NCI-H1694 (cell line): ENCODE results near the gene MGRN1.

Source experiments
- DNase-seq: peaks from one replicate; lab custom pipeline; 2025; lab: John Stamatoyannopoulos, UW

The MGRN1 gene

DNA sequence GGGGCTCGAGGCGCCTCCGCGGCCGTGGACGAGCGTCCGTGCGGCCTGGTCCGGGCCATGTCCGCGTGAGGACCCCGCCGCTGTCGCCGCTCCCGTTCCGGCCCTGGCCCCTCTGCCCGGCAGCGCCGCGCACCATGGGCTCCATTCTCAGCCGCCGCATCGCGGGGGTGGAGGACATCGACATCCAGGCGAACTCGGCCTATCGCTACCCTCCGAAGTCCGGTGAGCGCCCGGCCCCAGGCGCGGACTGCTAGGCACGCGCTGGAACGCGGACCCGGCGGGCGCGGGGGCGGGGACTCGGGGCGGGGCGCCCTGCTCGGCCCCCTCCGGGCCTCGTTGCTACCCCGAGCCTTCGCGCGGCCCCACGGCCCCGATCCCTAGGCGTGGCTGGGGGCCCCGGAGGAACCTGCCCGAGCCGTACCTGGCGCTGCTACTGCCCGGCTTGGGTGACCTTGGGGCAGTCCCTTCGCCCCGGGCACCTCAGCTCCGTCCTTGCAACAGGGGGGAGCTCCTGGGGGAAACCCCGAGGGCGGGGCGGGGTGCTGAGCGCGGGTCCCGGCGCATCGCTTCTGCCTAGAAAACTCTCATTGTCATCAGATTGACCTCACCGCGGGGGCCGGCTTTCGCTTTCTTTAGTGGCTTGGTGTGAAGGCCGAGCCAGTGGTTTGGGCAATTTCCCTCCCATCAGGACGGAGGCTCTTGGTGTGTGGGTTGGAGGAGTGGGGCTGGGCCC lies 367 bp downstream of the MGRN1 start:
- no peak for DNase-seq

DNA sequence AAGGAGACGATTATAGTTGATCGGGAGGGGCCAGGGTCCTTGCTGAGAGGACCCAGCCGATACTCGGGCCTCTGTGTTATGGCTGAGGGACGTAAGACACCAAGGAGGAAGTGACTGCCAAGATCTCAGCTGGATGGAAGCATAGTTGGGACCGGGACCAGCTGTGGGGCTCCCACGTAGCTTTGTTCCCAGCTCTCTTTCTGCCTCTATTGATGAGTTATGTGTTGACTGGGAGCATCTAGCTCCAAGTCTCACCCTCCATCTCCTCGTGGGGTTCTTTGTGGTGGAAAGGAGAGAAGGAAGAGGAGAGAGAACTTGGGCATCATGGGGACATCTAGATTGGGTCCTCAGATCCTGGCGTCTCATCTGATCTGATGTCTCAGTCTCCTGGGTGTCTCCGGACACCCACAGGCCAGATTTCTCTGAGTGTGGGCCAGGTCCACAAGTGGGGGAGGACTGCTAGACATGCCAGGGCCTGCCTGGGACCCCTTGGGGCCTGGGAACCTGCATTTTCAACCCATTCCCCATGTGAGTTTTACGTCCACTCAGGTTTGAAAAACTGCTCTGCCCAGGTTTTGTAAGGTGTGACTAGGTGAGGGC lies 1.0 kb downstream of the MGRN1 start:
- no peak for DNase-seq

DNA sequence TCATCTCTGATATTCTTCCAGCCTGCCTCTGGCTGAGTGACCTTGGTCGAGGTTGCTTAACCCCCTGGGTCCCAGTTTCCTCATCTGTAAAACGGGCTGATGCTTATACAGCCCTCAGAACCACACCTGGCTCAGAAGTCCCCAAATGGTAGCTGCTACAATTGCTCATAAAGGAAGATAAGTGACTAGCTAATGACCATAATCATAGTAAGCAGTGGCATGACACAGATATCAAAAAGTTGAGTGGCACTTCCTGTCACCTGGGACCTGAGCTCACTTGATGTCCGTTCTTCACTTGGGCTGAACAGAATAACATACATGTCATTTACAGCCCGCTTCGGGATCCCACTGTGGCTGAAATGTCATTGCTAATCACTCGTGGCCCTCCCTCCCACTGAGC lies 1.8 kb downstream of the MGRN1 start:
- DNase-seq, result no peak

DNA sequence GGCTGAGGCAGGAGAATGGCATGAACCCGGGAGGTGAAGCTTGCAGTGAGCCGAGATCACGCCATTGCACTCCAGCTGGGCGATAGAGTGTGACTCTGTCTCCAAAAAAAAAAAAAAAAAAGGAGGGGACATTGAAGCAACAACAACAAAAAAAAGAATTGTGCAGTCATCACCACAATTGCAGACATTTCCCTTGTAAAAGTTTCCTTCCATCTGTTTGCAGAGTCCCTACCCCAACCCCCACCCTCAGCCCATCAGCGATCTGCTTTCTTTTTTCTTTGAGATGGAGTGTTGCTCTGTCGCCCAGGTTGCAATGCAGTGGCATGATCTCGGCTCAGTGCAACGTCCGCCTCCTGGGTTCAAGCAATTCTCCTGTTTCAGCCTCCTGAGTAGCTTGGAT lies 3.7 kb downstream of the MGRN1 start:
- no peak for DNase-seq

DNA sequence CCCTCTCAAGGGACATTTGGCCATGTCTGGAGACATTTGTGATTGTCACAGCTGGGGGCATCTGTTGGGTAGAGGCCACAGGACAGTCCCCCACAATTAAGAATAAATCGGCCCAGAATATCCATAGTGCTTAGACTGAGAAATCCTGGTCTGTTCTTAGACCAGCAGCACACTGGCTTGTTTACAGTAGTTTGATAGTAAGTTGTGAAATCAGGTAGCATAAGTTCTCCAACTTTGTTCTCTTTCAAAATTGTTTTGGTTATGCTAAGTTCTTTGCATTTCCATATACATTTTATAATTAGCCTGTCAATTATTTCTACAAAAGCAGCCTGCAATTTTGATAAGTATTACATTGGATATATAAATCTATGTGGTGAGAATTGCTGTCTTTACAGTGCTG lies 6.8 kb downstream of the MGRN1 start:
- no peak for DNase-seq

DNA sequence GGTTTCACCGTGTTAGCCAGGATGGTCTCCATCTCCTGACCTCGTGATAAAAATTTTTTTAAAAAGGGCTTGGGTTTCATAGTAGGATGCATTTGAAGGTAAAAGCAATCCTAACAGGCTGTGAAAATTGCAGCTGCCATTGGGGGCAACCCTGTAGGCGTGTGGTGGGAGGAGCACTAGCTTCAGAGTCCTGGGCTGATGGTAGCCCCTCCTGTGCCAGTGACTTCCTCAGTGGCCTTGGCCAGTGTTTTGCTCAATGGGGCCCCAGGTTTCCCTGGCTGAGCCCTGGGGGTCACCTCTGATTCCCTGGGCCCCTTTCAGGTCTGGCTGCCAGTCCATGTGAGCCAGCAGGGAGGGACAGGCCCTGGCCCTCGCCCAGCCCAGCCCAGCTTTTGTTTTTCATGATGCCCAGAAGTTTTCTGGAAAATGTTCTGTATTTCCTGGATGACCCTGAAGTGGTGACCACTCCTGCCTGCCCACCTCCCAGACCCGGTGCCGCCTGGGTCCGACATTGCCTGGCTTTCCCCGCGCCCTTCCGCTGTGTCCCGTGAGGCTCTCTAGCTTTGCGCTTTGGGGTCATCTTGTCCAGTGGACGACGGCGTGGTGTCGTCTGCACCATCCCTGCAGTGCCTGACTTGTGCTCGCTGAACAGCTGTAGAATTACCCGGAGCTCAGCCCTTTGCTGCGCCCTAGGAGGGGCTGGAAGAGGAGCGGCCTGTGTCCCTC lies 9.4 kb downstream of the MGRN1 start:
- no peak for DNase-seq

DNA sequence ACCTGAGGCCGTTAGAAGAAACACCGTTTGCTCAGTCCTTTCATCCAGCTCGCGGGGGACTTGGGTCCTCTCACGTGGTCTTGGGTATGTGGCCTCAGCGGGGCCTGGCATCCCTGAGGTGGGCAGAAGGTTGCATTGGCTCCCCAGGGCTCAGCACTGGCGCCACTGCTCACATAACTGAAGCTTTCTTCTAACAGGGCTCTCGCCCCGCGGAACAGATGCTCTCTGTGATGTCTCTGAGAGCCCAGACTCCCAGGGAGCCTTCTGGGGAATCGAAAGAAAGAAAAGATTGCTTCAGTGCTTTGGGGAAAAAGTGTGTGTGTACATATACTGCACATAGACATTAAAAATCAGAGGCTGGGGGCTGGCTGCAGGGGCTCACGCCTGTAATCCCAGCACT lies 10.1 kb downstream of the MGRN1 start:
- no peak for DNase-seq

DNA sequence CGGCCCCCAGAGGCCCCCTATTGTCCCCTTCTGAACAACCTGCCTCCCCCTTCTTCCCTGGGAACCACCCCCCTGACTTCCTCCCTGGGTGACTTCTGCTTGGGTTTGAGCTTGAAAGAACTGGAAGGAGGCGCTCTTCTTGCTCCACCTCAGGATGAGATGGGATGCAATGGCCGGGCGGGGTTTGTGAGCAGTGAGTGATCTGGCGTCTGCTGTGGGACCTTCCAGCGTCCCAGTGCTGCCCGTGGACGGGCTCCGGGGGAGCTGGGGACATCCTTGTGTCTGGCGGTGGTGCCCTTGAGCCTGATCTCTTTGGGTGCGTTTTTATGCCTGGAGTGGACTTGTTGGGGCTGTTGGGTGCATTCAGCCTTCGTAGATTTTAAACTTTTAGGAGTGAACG lies 11.6 kb downstream of the MGRN1 start:
- DNase-seq, result no peak

DNA sequence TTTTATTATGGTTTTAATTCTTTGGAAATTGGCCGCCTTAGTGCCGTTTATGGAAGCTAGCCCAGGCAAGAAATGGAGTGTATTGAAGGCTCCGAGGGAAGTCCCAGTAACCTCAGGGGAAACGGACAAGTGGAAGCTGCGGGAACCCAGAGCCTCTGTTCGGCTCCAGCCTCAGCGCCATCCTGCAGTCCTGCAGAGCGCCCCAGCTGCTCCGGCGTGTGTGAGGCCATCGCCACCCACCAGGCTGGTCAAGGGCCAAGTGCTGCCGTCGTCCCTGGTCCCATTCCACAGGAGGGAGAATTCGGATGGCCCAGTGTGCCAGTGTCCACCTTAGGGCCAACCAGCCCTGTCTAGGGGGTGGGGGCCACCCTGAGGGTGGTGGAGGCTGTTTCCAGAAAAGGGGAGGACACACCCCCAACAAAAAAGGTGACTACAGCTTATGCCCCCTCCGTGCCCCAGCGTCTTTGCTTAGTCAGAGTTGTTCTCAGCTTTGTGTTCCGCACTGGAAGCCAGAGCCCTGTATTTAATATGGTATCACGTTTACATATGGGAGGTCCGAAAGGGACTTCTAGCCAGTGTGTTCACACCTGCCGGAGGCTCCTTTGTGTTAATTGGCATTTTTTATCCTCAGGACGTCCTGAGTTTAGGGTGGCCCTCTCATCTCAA lies 13.0 kb downstream of the MGRN1 start:
- no peak for DNase-seq

DNA sequence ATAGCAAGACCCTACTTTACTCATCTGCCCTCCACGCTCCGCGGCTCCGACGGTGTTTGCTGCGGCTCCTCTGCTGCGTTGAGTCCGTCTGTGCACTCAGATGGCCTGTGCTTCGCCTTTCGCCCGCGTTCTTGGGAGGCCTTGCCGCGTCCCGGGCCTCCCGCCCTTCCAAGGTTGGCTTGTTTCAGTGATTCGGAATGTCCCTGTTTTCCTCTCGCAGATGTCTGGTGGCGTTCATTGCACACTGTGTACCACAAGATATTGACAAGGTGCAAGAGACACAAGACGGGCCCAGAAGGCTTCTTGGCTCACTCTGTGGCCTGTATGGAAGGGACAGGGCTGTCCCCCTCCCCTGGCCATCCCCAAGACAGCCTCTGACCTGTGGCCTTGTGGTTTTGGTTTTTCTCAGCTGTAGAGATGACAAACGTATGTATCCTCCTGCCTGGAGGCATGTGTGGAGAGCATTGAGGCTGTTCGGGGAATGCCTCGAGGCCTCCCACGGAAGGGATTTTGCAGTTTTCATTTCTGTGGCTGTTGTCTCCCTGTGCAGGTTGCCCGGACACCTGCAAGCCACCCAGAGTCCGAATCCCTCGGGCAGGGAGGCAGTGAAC lies 15.4 kb downstream of the MGRN1 start:
- DNase-seq, result no peak

DNA sequence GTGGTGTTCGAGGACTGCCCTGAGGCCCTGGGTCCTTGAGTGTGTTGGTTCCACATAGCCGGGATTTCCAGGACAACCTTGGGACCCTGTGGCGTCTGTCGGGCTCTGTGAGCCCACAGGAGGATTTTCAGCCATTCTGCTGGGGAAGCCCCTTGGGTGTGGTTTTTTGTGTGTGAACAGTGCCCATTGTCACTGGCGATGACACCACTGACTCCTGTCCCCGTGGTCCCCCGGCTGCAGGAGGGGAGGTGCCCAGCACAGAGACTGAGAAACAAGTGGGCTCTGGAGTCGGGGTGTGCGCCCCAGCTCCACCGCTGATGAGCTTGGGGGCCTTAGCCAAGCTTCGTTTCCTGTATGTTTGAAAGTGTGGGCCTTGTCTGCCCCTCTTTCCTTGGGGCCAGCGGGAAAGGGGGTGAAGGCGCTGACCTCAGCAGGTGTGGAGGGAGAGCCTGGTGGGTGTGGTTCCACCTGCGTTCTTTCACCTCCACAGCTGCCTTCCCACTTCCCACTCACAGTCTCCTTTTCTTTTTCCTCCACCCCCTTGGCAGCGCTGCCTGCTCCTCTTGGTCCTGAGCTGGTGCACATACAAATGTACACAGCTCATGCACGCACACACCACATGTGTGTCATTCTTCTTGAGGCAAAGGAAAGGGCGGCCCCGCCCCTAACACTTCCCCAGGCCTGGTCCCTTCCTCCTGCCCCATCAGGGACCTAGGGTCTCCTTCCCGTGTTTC lies 16.1 kb downstream of the MGRN1 start:
- no peak for DNase-seq

DNA sequence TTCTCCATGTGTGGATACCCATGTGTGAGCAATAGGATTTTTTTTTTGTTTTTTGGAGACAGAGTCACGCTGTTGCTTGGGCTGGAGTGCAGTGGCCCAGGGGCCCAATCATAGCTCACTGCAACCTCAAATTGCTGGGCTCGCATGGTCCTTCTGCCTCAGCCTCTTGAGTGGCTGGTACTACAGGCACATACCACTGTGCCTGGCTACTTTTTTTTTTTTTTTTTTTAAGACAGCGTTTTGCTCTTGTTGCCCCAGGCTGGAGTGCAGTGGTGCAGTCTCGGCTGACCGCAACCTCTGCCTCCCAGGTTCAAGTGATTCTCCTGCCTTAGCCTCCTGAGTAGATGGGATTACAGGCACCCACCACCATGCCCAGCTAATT lies 16.7 kb downstream of the MGRN1 start:
- DNase-seq, result no peak

DNA sequence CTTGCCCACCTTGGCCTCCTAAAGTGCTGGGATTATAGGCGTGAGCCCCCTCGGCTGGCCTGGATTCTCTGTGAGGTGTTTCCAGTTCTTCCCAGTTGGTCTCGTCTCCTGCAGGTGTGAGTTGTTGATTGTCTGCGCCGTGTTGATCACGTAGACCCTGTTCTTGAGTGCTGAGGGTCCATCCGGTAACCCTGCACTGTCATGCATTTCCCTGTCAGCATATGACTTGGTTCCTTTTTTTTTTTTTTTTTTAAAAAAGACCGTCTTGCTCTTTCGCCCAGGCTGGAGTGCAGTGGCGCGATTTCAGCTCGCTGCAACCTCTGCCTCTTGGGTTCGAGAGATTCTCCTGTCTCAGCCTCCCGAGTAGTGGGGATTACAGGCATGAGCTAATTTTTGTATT lies 17.3 kb downstream of the MGRN1 start:
- DNase-seq, result no peak

DNA sequence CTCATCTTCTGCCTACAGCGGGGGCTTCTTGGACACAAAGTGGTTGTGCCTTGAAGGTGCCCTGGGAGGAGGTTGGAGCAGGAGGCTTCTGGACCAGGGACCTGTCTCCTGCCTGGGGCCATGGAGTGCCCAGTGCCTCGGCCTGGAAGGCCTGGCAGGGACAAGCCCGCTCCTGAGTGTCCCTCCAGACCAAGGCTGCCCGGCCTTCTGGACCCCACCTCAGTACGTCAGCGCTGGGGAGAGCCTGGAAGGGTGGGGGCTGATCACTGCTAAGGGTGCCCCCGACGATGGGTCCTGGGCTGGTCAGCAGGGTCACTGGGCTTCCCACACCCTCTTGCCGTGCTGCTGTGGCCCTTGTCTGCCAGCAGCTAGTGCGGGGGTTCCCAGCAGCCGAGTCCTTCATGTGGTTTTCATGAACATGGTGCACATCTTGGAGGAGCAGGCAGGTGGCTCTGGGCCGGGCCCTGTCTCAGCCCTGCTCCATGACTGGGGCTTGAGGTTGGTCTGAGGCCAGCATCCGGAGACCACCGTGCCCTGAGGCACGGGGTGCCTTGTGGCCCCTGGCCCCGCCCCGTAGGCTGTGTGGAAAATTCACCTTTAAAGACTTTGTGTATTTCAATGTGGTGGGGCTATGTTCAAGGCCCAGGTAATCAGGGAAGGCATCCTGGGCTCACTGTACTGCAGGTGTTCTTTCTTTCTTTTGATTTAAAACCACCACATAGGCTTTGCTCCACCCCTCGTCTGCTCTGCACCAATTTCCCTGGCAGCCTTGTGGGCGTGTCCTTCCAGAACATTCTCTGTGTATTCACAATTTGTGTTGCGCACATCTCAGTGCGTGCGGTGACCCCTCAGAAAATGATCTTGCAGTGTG lies 22.4 kb downstream of the MGRN1 start:
- no peak for DNase-seq

DNA sequence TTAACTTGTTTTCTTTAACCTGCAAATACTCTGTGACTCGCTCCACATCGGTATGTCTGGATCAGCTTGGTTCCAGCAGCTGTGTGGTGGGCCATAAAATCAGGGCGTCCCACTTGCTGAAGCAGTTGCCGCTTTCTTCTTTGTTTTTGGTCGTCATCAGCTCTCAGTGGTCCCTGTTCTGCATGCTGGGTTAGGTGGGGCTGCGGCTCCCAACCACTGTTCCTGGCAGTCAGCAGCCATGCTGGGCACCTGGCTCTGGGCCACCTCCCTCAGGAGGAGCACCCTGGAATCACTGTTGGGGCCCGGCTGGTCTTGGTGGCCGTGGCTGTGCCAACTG lies 23.0 kb downstream of the MGRN1 start:
- DNase-seq, result no peak

DNA sequence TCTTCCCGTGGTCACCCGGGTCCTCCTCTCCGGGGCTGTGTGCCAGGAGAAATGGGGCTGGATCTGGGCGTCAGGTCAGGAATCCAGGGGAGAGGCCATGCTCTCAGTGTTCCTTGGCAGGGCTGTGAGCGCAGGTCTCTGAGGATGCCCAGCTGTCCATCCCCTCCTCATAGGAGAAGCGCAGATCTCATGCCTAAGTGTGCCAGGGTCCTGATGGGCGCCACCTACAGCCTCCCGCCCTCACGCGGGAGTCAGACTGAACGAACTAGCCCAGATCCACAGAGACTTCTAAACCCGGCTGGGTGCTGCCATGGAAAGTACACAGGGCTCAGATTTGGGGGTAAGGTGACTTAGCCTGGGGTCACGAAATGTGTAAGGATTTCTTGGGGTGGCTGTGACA lies 24.3 kb downstream of the MGRN1 start:
- DNase-seq, result no peak

DNA sequence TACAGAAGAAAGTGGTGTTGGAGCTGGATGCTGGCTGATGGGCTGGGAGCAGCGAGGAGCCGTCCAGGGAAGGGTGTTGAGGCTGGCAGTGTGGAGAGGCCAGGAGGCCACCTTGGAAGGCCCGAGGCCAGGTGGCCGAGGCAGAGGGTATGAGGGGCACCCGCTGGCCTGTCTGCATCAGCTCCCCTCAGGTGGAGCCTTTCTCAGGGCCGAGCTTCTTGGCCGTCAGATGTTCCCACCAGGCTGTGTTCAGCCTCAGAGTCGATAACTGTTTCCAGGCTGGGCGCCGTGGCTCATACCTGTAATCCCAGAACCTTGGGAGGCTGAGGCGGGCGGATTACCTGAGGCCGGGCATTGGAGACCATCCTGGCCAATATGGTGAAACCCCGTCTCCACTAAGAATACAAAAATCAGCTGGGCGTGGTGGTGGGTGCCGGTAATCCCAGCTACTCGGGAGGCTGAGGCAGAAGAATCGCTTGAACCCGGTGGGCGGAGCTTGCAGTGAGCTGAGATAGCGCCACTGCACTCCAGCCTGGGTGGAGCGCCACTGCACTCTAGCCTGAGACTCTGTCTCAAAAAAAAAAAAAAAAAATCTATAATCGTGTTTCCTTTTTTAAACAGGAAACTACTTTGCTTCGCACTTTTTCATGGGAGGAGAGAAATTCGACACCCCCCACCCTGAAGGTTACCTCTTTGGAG lies 25.3 kb downstream of the MGRN1 start:
- no peak for DNase-seq

DNA sequence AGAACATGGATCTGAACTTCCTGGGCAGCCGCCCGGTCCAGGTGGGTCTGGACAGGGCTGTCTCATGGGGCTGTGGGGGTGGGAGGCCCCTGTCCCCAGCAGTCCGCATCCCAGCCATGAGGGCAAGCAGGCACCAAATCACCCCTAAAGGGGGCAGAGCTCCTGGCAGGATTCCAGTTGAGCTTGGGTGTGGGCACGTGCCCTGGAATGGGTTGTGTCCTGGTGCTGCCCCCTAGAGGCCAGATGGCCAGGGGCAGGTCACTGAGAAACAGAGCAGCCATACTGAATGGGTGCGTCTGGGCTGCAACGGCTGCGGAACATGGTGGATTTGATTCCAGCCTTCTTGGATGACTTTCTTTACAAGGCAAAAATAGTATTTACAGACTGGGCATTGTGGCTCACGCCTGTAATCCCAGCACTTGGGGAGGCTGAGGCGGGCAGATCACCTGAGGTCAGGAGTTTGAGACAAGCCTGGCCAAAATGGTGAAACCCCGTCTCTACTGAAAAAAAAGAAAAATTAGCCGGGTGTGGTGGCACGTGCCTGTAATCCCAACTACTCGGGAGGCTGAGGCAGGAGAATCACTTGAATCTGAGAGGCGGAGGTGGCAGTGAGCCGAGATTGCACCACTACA lies 25.9 kb downstream of the MGRN1 start:
- DNase-seq, result peak; percentile 31

DNA sequence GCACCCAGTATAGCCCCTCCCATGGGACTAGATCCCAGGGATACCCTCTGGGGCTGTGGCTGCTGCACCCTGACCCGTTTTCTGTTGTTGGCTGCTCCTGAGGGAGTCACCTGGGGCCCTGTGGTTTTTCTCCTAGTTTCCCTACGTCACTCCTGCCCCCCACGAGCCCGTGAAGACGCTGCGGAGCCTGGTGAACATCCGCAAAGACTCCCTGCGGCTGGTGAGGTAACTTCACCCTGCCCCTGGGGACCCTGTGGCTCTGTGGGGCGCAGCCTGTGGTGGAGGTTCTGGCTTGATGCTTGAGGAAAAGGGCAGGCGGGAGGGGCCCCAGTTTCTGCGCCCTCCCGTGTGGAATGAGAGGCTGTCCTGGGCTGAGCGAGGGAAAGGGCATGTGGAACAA lies 27.2 kb downstream of the MGRN1 start:
- no peak for DNase-seq

DNA sequence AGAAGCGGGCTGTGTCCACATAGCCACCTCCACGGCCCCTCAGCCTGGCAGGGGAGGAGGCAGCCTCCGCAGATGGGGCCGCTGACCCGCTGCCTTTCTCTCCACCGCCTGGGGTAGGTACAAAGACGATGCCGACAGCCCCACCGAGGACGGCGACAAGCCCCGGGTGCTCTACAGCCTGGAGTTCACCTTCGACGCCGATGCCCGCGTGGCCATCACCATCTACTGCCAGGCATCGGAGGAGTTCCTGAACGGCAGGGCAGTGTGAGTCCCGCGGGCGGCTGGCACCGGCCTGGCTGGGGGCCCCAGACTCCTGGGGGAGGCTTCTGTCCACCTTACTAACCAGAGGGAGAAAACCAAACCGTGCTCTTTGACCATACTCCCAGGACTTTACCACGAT lies 27.9 kb downstream of the MGRN1 start:
- DNase-seq, result no peak
